ENCODE measurements around the gene PSTPIP1.

DNA sequence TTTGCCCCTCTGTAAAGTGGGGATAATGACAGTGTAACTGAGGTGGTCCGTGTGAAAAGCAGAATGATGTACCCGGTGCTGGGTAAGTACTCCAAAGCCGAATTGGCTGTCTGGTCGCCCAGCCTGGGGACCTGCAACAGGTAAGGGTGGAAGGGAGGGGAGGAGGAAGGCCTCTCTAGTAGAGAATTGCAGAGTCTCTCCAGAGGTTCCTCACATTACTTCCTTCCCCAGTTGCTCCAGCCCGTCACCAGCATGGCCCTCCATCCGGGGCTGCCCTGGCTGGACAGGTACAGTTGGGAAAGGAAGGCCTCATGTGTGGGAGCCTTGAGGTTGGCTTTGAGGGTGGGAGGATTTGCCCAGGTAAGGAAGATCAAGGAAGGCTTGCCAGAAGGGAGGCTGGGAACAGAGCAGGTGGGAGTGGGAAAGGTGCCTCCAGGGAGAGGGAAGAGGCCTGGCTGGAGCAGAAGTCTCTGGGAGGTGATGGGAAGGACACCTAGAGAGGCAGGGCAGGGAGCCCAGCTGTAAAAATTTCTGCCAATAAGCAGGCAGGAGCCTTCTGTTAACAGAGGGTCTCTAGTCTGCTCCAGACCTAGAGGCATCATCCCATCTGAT is 1.7 kb upstream of the PSTPIP1 start:
- TF ChIP-seq, protein P1, sequence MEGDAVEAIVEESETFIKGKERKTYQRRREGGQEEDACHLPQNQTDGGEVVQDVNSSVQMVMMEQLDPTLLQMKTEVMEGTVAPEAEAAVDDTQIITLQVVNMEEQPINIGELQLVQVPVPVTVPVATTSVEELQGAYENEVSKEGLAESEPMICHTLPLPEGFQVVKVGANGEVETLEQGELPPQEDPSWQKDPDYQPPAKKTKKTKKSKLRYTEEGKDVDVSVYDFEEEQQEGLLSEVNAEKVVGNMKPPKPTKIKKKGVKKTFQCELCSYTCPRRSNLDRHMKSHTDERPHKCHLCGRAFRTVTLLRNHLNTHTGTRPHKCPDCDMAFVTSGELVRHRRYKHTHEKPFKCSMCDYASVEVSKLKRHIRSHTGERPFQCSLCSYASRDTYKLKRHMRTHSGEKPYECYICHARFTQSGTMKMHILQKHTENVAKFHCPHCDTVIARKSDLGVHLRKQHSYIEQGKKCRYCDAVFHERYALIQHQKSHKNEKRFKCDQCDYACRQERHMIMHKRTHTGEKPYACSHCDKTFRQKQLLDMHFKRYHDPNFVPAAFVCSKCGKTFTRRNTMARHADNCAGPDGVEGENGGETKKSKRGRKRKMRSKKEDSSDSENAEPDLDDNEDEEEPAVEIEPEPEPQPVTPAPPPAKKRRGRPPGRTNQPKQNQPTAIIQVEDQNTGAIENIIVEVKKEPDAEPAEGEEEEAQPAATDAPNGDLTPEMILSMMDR (conservative IDR thresholded peaks at IDR 0.05; ENCODE audit: low read depth in 2 of 2) = no peak
- TF ChIP-seq POLR2AphosphoS5 (IDR thresholded peaks at IDR 0.05; ENCODE audit: low read depth) = no peak
- TF ChIP-seq, protein P2, sequence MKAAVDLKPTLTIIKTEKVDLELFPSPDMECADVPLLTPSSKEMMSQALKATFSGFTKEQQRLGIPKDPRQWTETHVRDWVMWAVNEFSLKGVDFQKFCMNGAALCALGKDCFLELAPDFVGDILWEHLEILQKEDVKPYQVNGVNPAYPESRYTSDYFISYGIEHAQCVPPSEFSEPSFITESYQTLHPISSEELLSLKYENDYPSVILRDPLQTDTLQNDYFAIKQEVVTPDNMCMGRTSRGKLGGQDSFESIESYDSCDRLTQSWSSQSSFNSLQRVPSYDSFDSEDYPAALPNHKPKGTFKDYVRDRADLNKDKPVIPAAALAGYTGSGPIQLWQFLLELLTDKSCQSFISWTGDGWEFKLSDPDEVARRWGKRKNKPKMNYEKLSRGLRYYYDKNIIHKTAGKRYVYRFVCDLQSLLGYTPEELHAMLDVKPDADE (IDR thresholded peaks at IDR 0.05) = no peak
- TF ChIP-seq EZH2 (IDR thresholded peaks at IDR 0.05; ENCODE audit: low read depth, unreplicated experiment) = no peak
- TF ChIP-seq EZH2phosphoT487 (IDR thresholded peaks at IDR 0.05; ENCODE audit: unreplicated experiment) = no peak
- TF ChIP-seq, protein P3, sequence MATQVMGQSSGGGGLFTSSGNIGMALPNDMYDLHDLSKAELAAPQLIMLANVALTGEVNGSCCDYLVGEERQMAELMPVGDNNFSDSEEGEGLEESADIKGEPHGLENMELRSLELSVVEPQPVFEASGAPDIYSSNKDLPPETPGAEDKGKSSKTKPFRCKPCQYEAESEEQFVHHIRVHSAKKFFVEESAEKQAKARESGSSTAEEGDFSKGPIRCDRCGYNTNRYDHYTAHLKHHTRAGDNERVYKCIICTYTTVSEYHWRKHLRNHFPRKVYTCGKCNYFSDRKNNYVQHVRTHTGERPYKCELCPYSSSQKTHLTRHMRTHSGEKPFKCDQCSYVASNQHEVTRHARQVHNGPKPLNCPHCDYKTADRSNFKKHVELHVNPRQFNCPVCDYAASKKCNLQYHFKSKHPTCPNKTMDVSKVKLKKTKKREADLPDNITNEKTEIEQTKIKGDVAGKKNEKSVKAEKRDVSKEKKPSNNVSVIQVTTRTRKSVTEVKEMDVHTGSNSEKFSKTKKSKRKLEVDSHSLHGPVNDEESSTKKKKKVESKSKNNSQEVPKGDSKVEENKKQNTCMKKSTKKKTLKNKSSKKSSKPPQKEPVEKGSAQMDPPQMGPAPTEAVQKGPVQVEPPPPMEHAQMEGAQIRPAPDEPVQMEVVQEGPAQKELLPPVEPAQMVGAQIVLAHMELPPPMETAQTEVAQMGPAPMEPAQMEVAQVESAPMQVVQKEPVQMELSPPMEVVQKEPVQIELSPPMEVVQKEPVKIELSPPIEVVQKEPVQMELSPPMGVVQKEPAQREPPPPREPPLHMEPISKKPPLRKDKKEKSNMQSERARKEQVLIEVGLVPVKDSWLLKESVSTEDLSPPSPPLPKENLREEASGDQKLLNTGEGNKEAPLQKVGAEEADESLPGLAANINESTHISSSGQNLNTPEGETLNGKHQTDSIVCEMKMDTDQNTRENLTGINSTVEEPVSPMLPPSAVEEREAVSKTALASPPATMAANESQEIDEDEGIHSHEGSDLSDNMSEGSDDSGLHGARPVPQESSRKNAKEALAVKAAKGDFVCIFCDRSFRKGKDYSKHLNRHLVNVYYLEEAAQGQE (IDR thresholded peaks at IDR 0.05; ENCODE audit: unreplicated experiment) = no peak
- TF ChIP-seq NANOG (IDR thresholded peaks at IDR 0.05; ENCODE audit: borderline replicate concordance) = no peak
- TF ChIP-seq CREB1 (CRISPR knock-in tag; IDR thresholded peaks at IDR 0.05; ENCODE audit: low read depth) = no peak
- no peak for TF ChIP-seq JUNB (IDR thresholded peaks at IDR 0.05; ENCODE audit: unreplicated experiment)
- TF ChIP-seq STAT1 (IDR thresholded peaks at IDR 0.05; ENCODE audit: unreplicated experiment) = no peak
